Transverse colon (tissue), 4 donors: ENCODE data around the gene ZBTB16. TPM values are rescaled to one million over a fixed set of nuclear protein-coding genes. Genes with fewer than 3 reads are reported as not detected.

Experiments
- DNase-seq: peaks from one replicate; pipeline ENCODE4 v3.0.0-alpha.2; 2019
- H3K27ac ChIP-seq, 4 donors: fragments of 200-600 bp; sonication (generic); 2 replicates each; pipeline ENCODE4 v1.5.1; 2016 to 2018; ENCODE audit warnings: inconsistent platforms in 4 of 4
- H3K27me3 ChIP-seq: fragments of 200-600 bp; sonication (generic); 2 replicates; pipeline ENCODE4 v1.5.1; 2017; ENCODE audit warnings: inconsistent platforms
- H3K36me3 ChIP-seq, 4 donors: fragments of 200-600 bp; sonication (generic); 2 replicates each; pipeline ENCODE4 v1.5.1; 2017 to 2019; ENCODE audit warnings: inconsistent platforms in 4 of 4
- H3K4me1 ChIP-seq, 4 donors: fragments of 200-600 bp; sonication (generic); 2 replicates each; pipeline ENCODE4 v1.5.1; 2017 to 2020; ENCODE audit warnings: inconsistent platforms in 4 of 4
- H3K4me3 ChIP-seq, 4 donors: fragments of 200-600 bp; sonication (generic); 1 replicate in 1 of 4; 2 replicates in 3 of 4; pipeline versions ENCODE4 v1.5.1 to v1.6.1; 2017 to 2019; ENCODE audit warnings: inconsistent platforms in 4 of 4
- H3K9me3 ChIP-seq, 2 donors: fragments of 200-600 bp; sonication (generic); 2 replicates each; pipeline ENCODE4 v1.5.1; 2017 to 2019; ENCODE audit warnings: inconsistent platforms in 2 of 2
- EP300 ChIP-seq: sonication (generic); formaldehyde crosslinking; IDR thresholded peaks from one replicate; pipeline ENCODE4 v1.6.1; 2017; ENCODE audit warnings: antibody characterized with exemption, low read depth
- POLR2A ChIP-seq: fragments of 450-650 bp; IDR thresholded peaks from one replicate; pipeline ENCODE4 v1.6.1; 2016; ENCODE audit warnings: antibody characterized with exemption, mild to moderate bottlenecking, moderate library complexity
- POLR2AphosphoS5 ChIP-seq, 3 donors: sonication (generic); formaldehyde crosslinking; IDR thresholded peaks; one replicate each; pipeline ENCODE4 v1.6.1; 2016; ENCODE audit warnings: antibody characterized with exemption in 3 of 3
- WGBS, 2 donors: methylation state at CpG; one replicate each; pipeline ENCODE4 v1.1.5; 2018; ENCODE audit warnings: low coverage in 1 of 2; 5-methylcytosine and 5-hydroxymethylcytosine counted together
- in situ Hi-C, 4 donors: fragments of 200-750 bp; cut with MboI; loops; one replicate each; pipeline versions ENCODE4 v1.15.0 to v1.15.1; 2017; ENCODE audit warnings: low sequenced_read_pairs in 3 of 4, low pct_ligation_motif_present in 1 of 4, low pct_unique_long_range_greater_than_20kb in 1 of 4
- intact Hi-C: fragments of 100-400 bp; cut with DNase I; formaldehyde crosslinking; loops from one replicate; pipeline ENCODE4 v1.15.1; 2023; ENCODE audit warnings: low total_unique reads
- total RNA-seq, 4 donors: library from RNA; depleted of rRNA; stranded (reverse); fragments of >200 nt; gene quantifications; one replicate each; pipeline ENCODE4 v1.1.0, GENCODE V29; 2016
- TF ChIP-seq, protein P1 (sequence below), 5 experiments: fragments of 200-600 bp in 3 of 5; fragments of 450-650 bp in 2 of 5; sonication (generic) in 3 of 5; IDR thresholded peaks; 1 replicate in 2 of 5; 2 replicates in 3 of 5; pipeline ENCODE4 v1.5.1; 2016 to 2017; ENCODE audit warnings: antibody characterized with exemption in 5 of 5, inconsistent platforms in 3 of 5, mild to moderate bottlenecking in 2 of 5, moderate library complexity in 1 of 5

The ZBTB16 gene
- total RNA-seq, 4 donors from 2014 or later, result 108 to 271 (median 155) TPM

- H3K9me3 ChIP-seq, result no peaks in the 10 kb centered on the region
- in situ Hi-C loops, result no loop called here
- H3K27ac ChIP-seq, result peak overlapping the region in 1 of 4 donors; percentile 10
- peaks cover 0 to 27% (median 21%) of the 10 kb centered on the region in 4 donors for H3K4me1 ChIP-seq
- H3K27me3 ChIP-seq, result no peaks in the 10 kb centered on the region
- WGBS, 2 donors, result 75 to 83% methylated on average over 2 of the region's 2 CpGs
- peak in 1 of 3 donors; percentile 3 for TF ChIP-seq POLR2AphosphoS5 (IDR thresholded peaks at IDR 0.05)
- TF ChIP-seq, protein P1, sequence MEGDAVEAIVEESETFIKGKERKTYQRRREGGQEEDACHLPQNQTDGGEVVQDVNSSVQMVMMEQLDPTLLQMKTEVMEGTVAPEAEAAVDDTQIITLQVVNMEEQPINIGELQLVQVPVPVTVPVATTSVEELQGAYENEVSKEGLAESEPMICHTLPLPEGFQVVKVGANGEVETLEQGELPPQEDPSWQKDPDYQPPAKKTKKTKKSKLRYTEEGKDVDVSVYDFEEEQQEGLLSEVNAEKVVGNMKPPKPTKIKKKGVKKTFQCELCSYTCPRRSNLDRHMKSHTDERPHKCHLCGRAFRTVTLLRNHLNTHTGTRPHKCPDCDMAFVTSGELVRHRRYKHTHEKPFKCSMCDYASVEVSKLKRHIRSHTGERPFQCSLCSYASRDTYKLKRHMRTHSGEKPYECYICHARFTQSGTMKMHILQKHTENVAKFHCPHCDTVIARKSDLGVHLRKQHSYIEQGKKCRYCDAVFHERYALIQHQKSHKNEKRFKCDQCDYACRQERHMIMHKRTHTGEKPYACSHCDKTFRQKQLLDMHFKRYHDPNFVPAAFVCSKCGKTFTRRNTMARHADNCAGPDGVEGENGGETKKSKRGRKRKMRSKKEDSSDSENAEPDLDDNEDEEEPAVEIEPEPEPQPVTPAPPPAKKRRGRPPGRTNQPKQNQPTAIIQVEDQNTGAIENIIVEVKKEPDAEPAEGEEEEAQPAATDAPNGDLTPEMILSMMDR (IDR thresholded peaks at IDR 0.05), result no peak
- no peaks in the 10 kb centered on the region for H3K36me3 ChIP-seq
- intact Hi-C loops, result no loop called here
- DNase-seq, result no peak
- H3K4me3 ChIP-seq, result no peak overlapping the region
These were observed 157.3 kb downstream of the ZBTB16 start for GRCh38 chr11:114216796-114217180.

DNA sequence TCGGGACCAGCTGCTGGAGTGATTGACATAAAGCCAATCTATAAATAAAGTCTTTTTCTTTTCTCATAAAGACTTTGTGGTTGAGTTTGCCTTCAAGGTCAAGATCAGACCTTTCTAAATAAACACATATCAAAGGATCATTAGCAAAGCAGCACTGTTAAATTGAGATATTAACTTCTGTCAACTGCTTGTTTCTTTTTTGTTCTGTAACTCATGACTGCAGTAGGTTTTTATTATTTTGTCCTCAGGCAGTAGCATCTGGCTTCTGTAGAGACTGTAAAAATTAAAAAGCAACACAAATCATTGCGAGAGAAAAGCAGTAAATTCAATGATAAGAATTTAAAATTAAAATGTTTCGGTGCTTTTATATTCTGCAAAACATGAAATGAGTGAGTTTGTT, 159.0 kb downstream of the ZBTB16 start:
- Histone ChIP-seq H3K27ac (no peak overlapping the region), H3K9me3 (no peaks in the 10 kb centered on the region), H3K27me3 (no peaks in the 10 kb centered on the region), H3K4me1 (peaks cover 0 to 27% (median 21%) of the 10 kb centered on the region in 4 donors), H3K4me3 (no peak overlapping the region), H3K36me3 (no peaks in the 10 kb centered on the region)
- TF ChIP-seq POLR2A, result no peak
- no peak for TF ChIP-seq POLR2AphosphoS5 (IDR thresholded peaks at IDR 0.05)
- TF ChIP-seq EP300, result no peak
- TF ChIP-seq, protein P1 (IDR thresholded peaks at IDR 0.05), result no peak
- intact Hi-C loops (no loop called here), in situ Hi-C loops (no loop called here)
- DNase-seq, result no peak
- WGBS, 2 donors, result 76 to 86% methylated on average over 2 to 3 of the region's 3 CpGs

DNA sequence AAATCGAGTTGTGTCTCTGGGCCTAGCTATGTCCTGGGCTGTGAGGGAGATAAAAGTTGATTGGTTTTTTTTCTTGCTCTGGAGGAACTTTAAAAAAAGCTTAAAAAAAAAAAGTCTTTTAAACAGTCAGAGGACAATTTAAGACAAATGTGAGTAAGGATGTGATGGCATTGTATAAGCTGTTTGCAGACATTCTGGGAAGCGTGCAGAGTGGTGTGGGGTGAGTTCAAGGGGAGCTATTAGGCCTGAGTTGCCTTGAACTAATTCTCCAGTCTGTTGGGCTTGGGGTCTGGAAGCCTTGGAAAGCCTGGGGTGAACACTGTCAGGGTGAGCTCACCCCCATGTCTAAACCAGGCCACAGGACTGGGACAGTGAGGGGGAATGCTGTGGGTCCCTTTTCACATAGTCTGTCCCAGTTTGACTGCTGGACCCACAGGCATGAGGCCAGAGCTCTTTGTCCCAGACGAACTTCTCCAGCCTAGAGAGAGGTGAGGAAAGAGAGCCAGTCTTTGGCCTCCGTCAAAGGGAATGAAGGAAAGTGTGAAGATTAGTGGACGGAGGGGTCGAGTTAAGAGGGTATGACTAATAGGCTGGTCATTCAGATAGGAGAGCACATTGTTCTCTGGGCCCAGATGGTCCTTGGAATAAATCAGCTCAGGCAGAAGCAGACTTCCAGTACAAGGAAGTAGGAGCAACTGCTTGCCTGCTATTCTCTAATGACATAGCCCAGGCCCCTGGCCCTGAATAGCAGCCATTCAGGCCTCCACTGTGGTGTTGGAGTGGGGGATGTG, 160.2 kb downstream of the ZBTB16 start:
- Histone ChIP-seq H3K36me3 (no peaks in the 10 kb centered on the region), H3K9me3 (no peaks in the 10 kb centered on the region), H3K27me3 (no peaks in the 10 kb centered on the region), H3K4me1 (peaks cover 0 to 27% (median 21%) of the 10 kb centered on the region in 4 donors), H3K27ac (peak overlapping the region in 3 of 4 donors; percentile 20 to 51 (median 34)), H3K4me3 (no peak overlapping the region)
- intact Hi-C loops (no loop called here), in situ Hi-C loops (no loop called here)
- 46 to 70% methylated on average over 6 of the region's 6 CpGs for WGBS, 2 donors
- no peak for DNase-seq
- TF ChIP-seq POLR2A, result no peak
- TF ChIP-seq, protein P1 (IDR thresholded peaks at IDR 0.05), result no peak
- TF ChIP-seq POLR2AphosphoS5 (IDR thresholded peaks at IDR 0.05), result peak in 2 of 3 donors; percentile 49 to 50
- TF ChIP-seq EP300, result peak; percentile 46

DNA sequence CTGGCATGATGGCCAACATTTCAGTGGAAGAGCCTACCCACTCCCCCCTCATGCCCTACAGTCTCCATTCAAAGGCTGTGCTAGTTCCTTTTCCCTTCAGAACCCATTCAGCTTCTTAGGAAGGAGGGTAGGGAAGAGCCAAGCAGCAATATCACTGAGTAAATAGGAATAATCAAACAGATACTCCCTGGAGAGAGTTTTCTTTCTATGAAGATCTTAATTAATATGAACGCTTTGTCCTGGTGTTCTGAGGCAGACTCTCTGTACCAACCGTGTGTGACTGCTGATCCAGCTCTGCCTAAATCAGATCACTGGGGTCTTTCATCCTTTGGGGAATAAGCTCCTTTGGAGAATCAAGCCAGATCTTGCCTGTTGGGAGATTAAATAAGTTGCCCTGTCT, 161.5 kb downstream of the ZBTB16 start:
- no peaks in the 10 kb centered on the region for H3K9me3 ChIP-seq
- no peak for DNase-seq
- no peaks in the 10 kb centered on the region for H3K27me3 ChIP-seq
- no peak overlapping the region for H3K4me3 ChIP-seq
- H3K27ac ChIP-seq, result no peak overlapping the region
- TF ChIP-seq POLR2AphosphoS5 (IDR thresholded peaks at IDR 0.05) (no peak), EP300 (no peak), POLR2A (no peak)
- TF ChIP-seq, protein P1 (IDR thresholded peaks at IDR 0.05), result no peak
- in situ Hi-C loops (no loop called here), intact Hi-C loops (no loop called here)
- H3K4me1 ChIP-seq, result peaks cover 0 to 25% (median 16%) of the 10 kb centered on the region in 4 donors
- WGBS, 2 donors, result 93% methylated on average over 2 of the region's 2 CpGs; no CpG with 5 or more reads in 1 of the 2 donors
- H3K36me3 ChIP-seq, result no peaks in the 10 kb centered on the region
